Stimulated activated CD8-positive, alpha-beta memory T cell treated with anti-CD3 and anti-CD28 coated beads, Interleukin-15, amount 100 ng/mL, for 24 hours (primary cell): ENCODE data around the gene DDX31.
"Not testable (repeated sequence)": the region's sequence is repeated elsewhere in the genome, so short reads cannot be mapped to it uniquely, and the experiment has no call there.

Source experiments
- DNase-seq: peaks from one replicate; pipeline ENCODE4 v3.0.0-alpha.2; 2020; ENCODE audit warnings: low read depth

Gene DDX31

DNA sequence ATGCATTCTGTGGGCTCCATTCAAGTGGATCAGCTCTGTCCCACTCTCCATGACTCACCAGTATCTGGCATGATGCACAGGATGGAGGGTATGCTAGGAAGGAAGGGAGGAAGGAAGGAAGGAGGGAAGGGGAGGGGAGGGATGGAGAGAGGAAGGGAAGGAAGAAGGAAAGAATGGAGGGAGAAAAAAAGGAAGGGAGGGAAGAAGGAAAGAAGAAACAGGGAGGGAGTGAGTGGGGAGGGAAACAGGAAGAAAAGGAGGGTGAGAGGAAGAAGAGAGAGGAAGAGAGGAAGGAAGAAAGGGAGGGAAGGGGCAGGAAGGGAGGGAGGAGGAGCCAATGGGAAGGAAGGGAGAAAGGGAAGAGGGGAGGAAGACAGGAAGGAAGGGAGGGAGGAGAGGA lies 92.7 kb downstream of the DDX31 start:
- no peak for DNase-seq

DNA sequence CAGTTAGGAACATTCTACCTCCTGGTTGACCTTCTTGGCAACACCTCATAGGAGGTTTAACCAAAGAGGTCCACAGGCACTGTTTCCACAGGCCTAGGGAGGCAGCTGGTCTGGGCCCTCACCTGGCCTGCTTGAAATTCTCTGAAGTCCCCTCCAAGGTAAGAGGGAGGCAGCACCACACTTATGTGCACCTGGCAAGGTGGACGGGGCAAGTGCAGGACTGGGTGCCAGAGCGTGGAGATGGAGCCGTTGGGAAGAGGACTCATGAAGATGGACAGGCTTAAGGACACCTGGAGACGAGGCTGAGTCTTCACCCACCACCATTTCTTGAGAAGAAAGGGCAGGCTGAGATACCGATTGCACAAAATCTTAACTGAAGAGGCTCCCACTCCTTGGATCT lies 94.0 kb downstream of the DDX31 start:
- DNase-seq = no peak

DNA sequence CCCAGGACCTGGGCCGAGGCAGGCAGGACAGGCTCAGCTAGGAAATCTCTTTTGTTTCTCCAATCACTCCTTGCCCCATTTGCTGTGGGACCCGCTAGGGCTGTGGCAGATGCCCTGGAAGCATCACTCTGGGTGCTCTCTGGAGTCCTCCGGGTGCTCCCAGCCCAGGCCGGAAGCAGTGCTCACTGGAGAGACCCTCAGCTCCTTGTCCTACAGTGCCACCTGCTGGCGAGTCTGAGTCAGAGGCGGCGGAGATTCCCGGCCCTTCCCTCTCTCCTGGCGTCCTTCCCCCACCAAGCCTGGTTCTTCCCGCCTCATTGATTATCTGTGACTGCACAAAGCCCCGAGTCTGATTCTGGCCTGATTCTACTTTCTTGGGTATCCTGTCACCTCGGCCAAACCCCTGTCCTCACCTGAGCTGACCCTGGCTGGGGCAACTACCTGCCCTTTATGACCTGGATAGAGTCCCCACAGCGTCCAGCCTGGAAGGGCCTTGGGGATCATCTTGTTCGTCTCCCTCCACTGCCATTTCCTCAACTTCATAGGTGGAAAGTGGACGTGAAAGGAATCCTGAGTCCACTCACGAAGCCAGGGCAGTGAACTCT lies 94.7 kb downstream of the DDX31 start:
- no peak for DNase-seq

DNA sequence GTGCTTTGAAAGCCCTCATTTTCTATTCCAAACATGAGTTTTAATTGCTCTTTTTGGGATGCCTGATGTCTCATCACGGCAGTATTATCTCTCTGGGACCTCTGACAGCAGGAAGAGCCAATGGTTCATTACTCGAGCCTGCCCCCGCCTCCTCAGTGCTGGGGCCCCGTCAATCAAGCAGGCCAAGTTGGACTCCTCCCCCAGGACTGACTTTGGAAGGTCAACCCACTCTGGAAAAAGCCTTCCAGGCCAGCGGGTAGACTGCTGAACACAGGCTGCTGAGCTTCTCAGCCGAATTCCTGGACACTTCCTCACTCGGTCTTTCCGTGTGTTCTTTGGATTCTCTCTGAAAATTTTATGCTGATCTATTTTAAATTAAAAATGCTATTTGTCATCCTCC lies 96.9 kb downstream of the DDX31 start:
- DNase-seq = no peak

DNA sequence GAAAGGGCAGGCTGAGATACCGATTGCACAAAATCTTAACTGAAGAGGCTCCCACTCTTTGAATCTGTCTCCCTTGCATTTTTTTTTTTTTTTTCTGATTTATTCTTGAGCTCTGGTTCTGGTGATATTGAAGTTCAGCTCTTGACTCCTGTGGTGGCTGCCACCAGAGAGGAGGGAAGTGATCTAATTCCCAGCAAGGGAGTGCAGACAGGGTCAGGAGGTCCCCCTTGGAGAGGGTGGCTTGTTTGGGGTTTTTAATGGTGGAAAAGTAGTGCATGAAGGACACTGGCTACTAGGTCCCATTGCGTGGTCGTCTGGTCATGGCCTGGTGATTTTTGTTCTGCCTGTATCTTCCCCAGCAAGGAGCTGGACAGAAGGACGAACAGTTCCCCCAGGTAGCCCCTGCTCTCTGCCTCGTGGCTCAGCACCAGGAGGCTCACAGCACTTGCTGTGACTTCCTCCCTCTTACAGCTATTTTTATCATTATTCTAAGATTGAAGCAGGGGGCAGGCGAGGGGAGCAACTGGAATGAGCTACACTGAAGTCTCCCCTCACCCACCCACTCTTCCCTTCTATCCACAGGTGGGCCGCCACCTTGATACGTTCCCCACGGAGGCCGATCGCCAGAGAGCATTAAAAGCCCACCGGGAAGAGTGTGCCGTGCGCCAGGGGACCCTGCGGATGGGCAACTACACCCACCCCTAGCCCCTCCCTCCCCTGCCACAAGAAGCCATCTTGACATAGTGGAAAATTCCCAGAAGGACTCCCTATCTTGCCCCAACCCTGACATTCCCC lies 97.8 kb downstream of the DDX31 start:
- DNase-seq = no peak

DNA sequence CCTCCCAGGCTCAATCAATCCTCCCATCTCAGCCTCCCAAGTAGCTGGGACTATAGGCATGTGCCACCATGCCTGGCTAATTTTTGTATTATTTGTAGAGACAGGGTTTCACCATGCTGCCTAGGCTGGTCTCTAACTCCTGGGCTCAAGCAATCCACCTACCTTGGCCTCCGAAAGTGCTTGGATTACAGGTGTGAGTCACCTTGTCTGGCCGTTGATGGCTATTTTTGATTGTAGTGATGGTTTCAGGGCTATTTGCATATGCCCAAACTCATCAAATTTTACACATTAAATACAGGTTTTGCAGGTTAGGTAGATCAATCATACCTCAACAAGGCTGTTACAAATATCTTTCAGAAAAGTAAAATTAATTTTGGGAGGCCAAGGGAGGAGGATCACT lies 101.0 kb downstream of the DDX31 start:
- not testable (repeated sequence) for DNase-seq

DNA sequence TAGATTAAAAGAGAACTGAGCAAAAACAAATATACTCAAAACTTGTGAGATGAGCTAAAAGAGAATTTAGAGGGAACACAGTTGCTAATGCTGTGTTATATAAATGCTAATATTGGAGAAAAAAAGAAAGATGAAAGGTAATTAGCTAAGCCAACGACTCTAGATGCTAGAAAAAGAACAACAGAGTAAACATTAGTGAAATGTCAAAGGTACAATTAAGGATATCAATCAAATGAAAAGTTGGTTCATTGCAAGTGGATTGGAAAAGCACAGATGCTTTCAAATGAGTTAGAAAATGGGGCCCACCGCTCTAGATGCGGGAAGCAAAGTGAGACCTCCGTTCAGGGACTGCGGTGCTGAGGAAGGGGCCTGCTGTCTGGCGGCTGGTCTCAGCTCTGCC lies 105.3 kb downstream of the DDX31 start:
- DNase-seq = no peak

DNA sequence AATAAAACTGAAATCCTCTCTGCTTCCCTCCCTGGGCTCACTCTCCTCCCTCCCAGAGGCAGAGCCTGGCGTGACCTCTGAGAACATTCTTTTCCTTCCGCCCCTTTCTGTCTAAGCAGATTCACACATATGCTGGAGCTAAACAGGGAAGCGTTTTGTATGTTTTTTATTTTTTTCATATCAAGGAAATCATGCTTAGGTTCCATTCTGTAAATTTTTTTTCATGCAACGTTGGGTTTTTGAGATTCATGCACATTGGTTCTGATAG lies 107.5 kb downstream of the DDX31 start:
- DNase-seq = no peak

DNA sequence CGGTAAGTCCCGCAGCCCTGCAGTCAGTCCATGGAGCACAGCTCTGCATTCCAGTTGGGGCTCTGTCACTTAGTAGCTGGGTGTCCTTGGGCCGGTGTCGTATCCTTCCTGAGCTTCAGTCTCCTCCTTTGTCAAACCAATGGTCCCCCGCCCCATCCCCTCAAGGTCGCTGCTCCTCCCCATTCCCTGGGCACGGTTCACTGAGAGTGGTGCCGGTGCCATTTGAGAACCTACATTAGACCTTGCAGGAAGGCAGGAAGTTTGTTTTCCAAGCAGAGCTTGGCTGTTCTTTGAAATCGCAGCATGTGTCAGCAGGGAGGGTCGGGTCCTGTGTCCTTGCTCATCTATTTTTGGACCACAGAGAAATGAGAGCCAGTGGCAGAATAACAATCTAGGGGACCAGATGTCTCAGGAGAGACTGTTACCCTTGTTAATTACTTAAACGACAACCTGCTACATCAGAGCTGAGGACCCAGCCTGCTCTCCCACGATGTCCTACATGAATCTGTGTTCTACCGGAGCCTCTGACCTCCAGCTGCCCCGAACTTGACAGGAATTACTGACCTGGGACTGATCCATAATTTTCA lies 109.1 kb downstream of the DDX31 start:
- DNase-seq = no peak

DNA sequence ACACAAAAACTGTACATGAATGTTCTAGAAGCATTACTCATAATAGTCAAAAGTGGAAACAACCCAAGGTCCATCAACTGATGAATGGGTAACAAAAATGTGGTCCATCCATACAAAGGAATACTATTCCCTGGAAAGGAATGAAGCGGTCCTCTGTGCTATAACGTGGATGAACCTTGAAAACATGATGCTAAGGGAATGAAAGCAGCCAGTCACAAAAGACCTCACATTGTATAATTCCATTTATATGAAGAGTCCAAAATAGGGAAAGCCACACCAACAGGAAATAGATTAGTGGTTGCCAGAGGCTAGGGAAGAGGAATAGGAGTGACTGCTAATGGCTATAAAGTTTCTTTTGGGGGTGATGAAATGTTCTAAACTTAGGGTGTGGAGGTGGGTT lies 110.1 kb downstream of the DDX31 start:
- DNase-seq = no peak

DNA sequence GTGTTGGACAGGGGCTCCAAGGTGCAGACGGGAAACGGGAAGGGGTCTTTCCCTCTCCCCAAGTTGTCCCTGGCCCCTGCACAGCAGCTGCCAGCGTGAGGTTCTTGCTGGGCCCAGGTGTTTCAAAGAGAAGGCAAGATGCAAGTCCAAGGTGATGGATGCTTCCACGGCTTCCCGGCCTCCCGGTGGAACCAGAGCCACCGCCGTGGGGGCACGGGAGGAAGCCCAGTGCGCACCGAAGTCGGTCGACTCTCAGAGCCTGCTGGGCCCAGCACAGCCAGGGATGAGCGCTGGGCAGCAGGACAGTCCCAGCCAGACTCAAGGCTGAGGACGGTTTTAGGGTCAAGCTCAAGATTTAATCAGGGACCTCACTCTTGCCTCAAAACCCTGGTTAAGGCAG lies 112.6 kb downstream of the DDX31 start:
- DNase-seq = no peak

DNA sequence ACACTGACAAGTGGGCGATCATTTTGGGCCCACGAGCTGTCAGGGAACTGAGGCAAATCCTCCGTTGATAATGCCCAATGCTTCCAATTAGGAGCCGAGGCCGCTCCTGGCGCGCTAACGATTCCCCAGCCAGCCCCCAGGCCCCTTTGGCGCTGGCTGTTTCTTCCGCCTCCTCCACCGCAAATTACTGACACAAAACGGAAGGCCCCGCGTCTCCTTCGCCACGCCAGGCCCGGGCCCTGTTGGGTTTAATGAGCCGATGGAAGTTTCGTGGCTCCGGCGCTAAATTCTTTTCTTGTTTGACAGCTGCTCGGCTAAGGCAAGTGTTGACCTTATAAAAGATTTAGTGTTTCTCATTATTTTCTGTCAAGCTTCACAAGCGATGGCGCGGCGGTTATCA lies 113.1 kb downstream of the DDX31 start:
- DNase-seq = no peak

DNA sequence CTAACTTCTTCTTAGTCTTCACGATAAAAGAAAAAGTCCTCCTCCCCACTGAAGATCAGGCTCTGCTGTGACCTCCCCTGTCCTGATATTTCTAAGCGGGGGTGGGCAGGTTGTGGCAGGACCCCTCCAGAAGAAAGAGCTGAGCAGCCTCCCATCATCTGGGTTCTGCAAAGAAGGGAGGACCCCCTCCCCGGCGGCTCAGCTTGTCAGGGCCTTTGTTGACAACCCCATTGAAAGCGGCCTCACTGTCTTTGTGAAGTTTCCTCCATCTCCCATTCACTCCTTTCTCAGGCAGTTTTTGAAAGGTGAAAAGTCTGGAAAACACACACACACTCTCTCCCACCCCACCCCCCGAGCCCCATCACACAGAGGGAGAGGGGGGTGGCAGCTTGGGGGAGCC lies 113.5 kb downstream of the DDX31 start:
- no peak for DNase-seq

DNA sequence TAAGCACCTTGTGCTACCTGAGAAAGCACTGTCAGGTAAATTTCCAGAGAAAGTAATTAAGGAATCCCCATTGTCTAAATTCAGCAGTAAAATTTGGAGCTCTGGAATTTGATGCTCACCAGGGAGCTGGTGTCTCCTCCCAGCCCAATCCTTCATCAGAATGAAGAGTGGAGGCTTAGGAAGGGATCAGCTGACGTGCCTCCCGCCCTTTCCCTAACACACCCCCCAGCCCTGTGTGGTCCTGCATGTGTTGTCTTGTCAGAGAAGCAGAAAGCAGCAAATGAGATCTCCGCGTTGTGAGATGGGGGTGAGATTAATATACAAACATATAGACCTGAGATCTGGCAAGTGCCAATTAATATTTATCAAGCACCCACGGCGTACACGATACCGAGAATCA lies 114.3 kb downstream of the DDX31 start:
- DNase-seq = no peak

DNA sequence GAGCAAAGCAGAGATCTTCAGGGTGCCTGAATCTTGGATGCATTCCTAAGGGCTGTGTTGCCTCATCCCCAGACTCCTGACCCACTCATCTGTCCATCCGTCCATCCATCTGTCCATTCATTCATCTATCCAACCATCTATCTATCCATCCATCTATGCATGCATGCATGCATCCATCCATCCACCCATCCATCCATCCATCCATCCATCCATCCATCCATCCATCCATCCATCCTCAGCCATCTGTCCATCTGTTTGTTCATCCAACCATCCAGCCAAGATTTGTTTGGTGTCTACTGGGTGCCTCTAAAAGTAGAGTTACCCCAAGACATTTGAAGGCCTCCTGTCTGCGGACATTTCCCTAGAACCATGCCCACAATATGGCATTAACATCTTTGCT lies 115.0 kb downstream of the DDX31 start:
- DNase-seq = no peak

DNA sequence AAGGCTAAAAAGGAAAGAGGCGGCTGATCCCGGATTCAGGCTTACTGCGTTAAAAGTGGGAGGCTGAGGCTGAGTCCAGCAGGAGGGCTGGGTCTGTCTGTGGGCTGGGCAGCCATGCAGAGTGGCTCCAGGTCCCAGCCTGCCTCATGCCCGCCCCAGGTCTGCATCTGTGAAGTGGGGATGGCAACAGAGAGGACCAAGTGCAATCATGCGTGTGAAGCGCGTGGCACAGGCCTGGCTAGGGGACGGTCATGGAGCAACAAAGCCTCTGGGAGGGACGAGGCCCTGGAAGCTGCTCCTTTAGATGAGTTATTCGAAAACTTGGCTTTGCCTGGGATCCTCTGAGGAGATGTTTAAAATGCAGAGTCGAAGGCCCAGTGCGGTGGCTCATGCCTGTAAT lies 117.7 kb downstream of the DDX31 start:
- DNase-seq = no peak

DNA sequence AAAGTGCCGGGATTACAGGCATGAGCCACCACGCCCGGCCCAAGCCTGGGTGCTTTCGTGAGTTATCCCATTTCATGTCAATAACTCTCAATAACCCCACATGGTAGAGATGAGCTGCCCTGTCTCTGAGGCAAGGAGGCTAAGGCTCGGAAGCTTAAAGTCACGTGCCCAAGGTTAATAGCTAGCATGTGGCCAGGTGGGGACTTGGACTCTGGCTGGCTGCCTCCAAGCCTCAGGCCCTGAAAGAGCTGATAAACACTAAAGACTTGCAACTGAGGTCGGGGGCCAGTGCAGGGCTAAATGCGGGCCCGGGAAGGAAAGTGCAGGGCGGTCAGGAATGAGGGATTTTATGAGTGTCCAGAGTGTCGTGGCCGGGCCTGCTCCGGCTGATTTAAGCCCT lies 118.2 kb downstream of the DDX31 start:
- DNase-seq = no peak

DNA sequence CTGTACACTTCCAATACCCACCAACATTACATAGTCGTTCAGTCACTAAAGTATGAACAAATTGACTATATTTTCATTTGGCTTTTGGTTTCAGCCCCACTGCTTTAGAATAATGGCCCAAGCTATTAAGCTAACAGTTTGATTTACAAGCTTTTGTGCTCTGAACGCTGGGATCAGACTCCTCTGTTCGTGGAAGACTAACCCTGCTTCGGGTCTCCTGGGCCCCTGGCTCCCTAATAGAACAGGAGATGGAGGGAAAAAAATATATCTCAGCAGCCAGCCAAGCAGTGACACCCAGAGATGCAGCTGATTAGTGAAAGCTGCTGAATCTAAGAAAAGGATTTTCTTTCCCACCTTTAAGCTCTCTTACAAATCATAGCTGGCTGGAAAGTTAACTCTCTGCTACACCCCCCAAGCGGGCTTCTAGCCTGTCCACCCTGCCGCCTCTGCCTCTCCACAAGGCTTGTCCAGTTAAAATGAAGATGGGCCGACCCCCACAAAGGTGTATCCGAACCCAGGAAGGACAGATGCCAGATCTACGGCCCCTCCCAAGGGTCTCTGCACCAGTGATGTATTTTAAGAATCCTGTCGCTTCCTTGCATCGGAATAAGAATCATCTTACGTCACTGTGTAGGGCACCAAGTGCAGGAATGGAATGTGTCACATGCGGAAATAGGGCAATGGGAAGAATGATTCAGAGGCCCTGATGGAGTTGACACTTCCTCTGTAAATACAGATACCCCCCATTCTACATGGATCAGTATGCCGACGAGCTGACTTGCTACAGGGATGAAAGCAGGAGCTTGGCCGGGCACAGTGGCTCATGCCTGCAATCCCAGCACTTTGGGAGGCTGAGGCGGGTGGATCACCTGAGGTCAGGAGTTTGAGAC lies 120.8 kb downstream of the DDX31 start:
- DNase-seq = no peak

DNA sequence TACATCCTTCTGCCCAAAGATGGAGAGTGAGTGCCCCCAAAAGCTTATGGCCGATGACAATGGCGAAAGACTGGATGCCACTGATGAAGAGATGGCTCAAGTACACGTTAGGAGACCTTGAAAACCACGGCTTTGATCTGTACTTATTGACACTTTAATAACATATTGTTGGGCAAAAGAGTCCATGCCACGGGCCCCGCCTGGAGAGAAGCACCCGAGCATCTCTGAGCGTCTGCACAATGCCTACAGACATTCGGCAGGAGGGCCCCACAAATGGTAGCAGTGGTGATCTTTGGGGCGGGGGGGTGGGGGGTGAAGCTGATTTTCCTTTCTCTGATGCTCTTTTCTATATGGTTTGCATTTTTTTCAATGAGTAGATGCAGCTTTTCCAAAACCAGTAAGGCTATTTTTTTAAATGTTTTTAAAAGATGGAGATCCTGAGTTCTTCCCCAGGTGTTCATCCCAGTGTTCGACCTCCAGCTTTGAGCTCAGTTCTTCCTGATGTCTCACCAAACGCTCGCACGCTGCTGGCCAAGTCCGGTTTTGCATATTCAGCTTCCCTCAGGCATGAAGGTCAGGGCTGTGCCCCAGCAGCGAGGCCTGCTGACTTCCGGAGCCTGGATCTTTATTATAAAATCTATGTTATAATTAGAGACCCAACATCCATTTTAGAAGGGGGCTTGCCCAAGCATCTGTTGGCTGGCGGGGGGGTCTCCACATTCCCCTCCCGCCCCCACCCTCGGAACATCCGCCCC lies 121.6 kb downstream of the DDX31 start:
- no peak for DNase-seq

DNA sequence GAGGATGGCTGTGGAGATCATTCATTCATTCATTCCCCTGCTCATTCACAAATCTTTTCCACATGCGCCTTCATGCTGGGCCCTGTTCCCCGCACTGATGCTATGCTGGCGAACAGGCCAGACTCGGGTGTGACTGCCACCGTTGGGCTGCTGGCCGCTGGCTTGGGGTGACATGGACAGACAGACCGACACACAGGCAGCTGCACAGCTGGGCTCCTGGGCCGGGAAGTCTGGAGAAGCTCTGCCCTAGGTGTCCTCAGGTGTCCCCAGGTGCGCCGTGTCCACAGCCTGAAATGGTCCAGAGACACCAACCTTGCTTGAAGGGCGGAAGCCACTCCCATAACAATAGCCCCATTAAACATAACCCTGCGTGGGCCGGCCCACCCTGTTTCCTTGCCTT lies 122.3 kb downstream of the DDX31 start:
- DNase-seq = no peak

DNA sequence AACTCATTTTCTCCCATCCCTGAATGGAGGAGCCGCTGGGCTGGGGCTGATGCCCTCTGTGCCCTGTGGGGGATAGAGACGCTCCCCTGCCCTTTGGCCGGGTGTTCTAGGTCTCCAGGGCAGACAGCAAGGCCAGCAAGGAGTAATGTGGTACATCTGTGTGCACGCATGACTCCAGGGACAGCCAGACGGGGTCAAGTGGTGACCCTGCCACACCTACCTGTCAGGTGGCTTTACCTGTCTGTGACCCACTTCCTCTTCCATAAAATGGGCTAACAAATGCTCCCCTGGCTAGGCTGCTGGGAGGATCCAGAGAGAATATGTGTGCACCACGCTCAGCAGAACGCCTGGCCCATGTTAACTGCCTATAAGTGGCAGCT lies 122.7 kb downstream of the DDX31 start:
- no peak for DNase-seq
